SU-DHL-6 (cell line): ENCODE measurements around the gene SLC4A7.

Source experiments
- EZH2phosphoT487 ChIP-seq: fragments of 200-600 bp; sonication (generic), shearing (Covaris generic); conservative IDR thresholded peaks from 2 replicates; pipeline ENCODE4 v1.6.1; 2018; ENCODE audit warnings: mild to moderate bottlenecking, antibody characterized with exemption, low read length, moderate library complexity, mixed read lengths
- TF ChIP-seq, protein P1 (sequence below): fragments of 200-600 bp; sonication (generic); IDR thresholded peaks from one replicate; pipeline ENCODE4 v1.5.1; 2017; ENCODE audit warnings: antibody characterized with exemption, mild to moderate bottlenecking, low read length, moderate library complexity; ENCODE audit not compliant: insufficient read depth, poor library complexity, severe bottlenecking

DNA sequence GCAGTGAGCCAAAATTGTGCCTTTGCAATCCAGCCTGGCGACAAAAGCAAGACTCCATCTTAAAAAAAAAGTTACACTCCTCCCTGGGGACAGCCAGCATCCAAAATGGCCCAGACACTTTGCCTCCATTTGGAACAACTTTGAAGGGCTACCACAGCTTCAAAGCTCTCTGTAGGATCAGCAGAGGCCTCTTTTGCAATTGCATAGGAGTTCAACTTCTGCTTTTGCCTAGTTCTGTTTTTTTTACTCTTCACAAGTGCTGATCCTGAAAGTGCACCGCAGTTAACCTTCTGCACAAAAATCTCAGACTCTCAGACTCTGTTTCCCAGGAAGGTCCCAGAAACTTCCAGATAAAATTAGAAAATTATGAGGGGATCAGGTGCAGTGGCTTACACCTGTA lies 25.2 kb upstream of the SLC4A7 start:
- TF ChIP-seq, protein P1, sequence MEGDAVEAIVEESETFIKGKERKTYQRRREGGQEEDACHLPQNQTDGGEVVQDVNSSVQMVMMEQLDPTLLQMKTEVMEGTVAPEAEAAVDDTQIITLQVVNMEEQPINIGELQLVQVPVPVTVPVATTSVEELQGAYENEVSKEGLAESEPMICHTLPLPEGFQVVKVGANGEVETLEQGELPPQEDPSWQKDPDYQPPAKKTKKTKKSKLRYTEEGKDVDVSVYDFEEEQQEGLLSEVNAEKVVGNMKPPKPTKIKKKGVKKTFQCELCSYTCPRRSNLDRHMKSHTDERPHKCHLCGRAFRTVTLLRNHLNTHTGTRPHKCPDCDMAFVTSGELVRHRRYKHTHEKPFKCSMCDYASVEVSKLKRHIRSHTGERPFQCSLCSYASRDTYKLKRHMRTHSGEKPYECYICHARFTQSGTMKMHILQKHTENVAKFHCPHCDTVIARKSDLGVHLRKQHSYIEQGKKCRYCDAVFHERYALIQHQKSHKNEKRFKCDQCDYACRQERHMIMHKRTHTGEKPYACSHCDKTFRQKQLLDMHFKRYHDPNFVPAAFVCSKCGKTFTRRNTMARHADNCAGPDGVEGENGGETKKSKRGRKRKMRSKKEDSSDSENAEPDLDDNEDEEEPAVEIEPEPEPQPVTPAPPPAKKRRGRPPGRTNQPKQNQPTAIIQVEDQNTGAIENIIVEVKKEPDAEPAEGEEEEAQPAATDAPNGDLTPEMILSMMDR, result no peak
- TF ChIP-seq EZH2phosphoT487, result no peak
